ENCODE data around the gene COX5A.

DNA sequence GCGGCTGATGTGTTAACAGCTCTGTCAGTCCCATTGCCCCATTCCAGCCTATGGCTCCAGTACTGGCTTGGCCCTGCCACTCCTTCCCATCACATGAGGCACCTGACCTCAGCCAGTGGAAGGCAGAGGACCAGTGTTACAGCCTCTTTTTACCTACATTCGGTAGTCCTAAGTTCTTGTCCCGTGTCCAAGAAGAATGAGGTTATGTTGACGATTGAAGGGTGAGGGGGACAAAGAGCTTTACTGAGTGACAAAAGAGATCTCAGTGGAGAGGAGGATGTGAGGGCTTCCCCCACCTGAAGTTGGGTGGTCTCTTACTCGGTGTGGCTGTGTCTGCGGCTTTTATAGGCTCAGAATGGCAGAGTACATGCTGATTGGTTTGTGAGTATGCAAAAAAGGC, 55.3 kb downstream of the COX5A start:
- TF ChIP-seq SP1 (IDR thresholded peaks at IDR 0.05) (no peak), HDGF (IDR thresholded peaks at IDR 0.05; ENCODE audit: borderline replicate concordance) (no peak), ELF4 (IDR thresholded peaks at IDR 0.05) (no peak), BHLHE40 (IDR thresholded peaks at IDR 0.05; ENCODE audit: borderline replicate concordance) (no peak), SUZ12 (IDR thresholded peaks at IDR 0.05) (no peak), ZNF384 (IDR thresholded peaks at IDR 0.05) (no peak), CTBP1 (IDR thresholded peaks at IDR 0.05; ENCODE audit: borderline replicate concordance) (no peak), L3MBTL2 (conservative IDR thresholded peaks at IDR 0.05) (no peak), NFRKB (IDR thresholded peaks at IDR 0.05) (no peak), FOXA1 (IDR thresholded peaks at IDR 0.05) (no peak), TARDBP (IDR thresholded peaks at IDR 0.05) (no peak), FOXM1 (IDR thresholded peaks at IDR 0.05; ENCODE audit: borderline replicate concordance) (no peak)

All from HEK293T (cell line).